Nephron (organoid): ENCODE measurements around the gene BMPR1B.

ENCODE experiments used
- H3K27ac Mint-ChIP-seq, 3 experiments: 2 replicates each; pipeline ENCODE4 v1.8.0; 2020; ENCODE audit warnings: mixed read lengths in 3 of 3, mild to moderate bottlenecking in 2 of 3, moderate library complexity in 1 of 3
- H3K27me3 Mint-ChIP-seq: 2 replicates; pipeline ENCODE4 v1.8.0; 2021; ENCODE audit warnings: low read depth, mild to moderate bottlenecking, moderate library complexity, mixed read lengths
- H3K36me3 Mint-ChIP-seq: 2 replicates; pipeline ENCODE4 v1.8.0; 2020; ENCODE audit warnings: low read depth, mixed read lengths
- H3K4me1 Mint-ChIP-seq: 2 replicates; pipeline ENCODE4 v1.8.0; 2020; ENCODE audit warnings: mixed read lengths
- H3K4me3 Mint-ChIP-seq, 3 experiments: 2 replicates each; pipeline ENCODE4 v1.8.0; 2020; ENCODE audit warnings: mild to moderate bottlenecking in 3 of 3, mixed read lengths in 3 of 3, moderate library complexity in 2 of 3
- H3K9me3 Mint-ChIP-seq: 2 replicates; pipeline ENCODE4 v1.8.0; 2020; ENCODE audit warnings: mixed read lengths
- TF ChIP-seq, protein P1 (sequence below), 3 experiments: fragments of 200-600 bp; sonication (generic); IDR thresholded peaks; one replicate each; pipeline ENCODE4 v1.5.0; 2021; ENCODE audit warnings: antibody characterized with exemption in 3 of 3; ENCODE audit not compliant: unreplicated experiment in 3 of 3

BMPR1B gene

DNA sequence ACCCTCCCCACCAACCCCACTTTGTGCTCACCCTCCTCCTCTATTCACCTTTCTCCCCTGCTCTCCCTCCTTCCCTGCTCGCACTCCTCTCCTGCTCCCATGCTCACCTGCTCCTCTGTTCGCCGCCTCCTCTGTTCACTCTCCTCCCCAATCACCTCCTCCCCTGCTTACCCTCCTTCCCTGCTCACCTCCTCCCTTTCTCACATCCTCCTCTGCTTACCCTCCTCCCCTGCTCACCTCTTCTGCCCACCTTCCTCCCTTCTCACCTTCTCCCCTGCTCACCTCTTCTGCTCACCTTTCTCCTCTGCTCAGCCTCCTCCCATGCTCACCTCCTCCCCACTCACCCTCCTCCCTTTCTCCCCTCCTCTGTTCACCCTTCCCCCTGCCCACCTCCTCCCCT lies 433.8 kb downstream of the BMPR1B start:
- H3K27me3 Mint-ChIP-seq = peaks cover 4% of the 10 kb centered on the region
- H3K4me3 Mint-ChIP-seq = no peak overlapping the region
- H3K36me3 Mint-ChIP-seq = peaks cover 52% of the 10 kb centered on the region
- H3K4me1 Mint-ChIP-seq = peaks cover 19% of the 10 kb centered on the region
- H3K9me3 Mint-ChIP-seq = no peaks in the 10 kb centered on the region
- TF ChIP-seq, protein P1, sequence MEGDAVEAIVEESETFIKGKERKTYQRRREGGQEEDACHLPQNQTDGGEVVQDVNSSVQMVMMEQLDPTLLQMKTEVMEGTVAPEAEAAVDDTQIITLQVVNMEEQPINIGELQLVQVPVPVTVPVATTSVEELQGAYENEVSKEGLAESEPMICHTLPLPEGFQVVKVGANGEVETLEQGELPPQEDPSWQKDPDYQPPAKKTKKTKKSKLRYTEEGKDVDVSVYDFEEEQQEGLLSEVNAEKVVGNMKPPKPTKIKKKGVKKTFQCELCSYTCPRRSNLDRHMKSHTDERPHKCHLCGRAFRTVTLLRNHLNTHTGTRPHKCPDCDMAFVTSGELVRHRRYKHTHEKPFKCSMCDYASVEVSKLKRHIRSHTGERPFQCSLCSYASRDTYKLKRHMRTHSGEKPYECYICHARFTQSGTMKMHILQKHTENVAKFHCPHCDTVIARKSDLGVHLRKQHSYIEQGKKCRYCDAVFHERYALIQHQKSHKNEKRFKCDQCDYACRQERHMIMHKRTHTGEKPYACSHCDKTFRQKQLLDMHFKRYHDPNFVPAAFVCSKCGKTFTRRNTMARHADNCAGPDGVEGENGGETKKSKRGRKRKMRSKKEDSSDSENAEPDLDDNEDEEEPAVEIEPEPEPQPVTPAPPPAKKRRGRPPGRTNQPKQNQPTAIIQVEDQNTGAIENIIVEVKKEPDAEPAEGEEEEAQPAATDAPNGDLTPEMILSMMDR (IDR thresholded peaks at IDR 0.05; ENCODE audit: unreplicated experiment in 3 of 3) = no peak
- H3K27ac Mint-ChIP-seq = peak overlapping the region in 2 of 3 experiments; percentile 10 to 66

DNA sequence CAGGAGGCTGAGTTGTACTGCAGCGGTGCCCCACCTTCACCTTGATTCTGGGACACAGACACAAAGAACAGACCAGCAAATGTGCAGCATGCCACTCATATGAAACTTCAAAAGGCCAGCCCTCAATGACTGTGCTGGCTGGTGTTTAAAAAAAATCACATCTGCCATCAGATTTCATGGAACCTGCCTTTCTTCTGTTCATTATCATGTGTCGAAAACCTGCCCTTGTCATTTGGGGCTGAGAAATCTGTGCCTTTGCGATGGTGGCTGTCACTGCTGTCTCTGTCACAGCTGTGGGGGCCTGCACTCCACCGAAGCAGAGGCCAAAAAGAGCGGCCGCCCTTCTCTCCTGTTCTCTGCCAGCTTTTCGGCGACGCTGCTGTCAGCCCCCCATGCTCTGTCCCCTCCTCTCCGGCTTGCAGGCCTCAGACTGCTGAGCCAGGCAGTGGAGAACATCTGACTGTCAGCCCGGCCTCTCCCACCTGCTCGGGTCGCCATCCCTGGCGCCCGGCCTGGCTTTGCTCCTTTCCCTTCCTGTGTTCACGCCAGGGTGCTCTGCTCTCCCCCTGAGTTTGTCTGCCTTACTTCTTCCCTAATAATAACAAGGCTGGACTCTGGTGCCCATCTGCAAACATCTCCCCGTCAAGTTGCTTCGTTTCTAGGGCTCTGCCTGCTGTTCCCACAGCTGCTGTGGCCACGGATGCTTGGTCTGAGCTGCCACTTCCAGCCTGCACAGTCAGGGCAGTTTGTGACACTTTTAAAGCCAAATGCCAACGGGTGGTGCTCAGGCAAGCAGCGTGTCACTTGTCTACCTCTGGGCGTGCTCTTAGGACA lies 435.9 kb downstream of the BMPR1B start:
- no peak overlapping the region for H3K4me3 Mint-ChIP-seq
- H3K4me1 Mint-ChIP-seq = peaks cover 19% of the 10 kb centered on the region
- H3K27me3 Mint-ChIP-seq = peaks cover 4% of the 10 kb centered on the region
- H3K27ac Mint-ChIP-seq = peak overlapping the region; percentile 19 to 56 (median 25)
- no peaks in the 10 kb centered on the region for H3K9me3 Mint-ChIP-seq
- H3K36me3 Mint-ChIP-seq = peaks cover 52% of the 10 kb centered on the region
- TF ChIP-seq, protein P1 (IDR thresholded peaks at IDR 0.05; ENCODE audit: unreplicated experiment in 3 of 3) = no peak

DNA sequence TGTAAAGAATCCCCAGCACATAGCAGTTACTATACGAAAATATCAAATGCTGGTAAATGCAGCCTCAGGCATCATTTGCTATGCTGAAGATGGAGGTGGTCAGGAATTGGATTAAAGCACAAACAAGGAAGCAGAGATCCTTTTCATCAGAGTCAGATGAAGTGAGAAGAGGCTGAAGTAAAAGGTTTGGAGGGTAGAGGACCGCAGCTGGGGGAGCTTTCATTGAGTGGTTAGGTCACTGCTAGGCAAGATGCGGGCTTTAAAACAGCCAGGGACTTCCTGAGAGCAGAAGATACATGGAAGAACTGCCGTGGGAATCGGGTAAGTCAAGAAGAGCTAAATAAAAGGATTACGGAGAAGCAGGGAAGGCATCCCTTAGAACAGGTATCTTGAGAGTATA lies 439.6 kb downstream of the BMPR1B start:
- no peak overlapping the region for H3K27ac Mint-ChIP-seq
- no peaks in the 10 kb centered on the region for H3K27me3 Mint-ChIP-seq
- H3K36me3 Mint-ChIP-seq = peaks cover 58% of the 10 kb centered on the region
- TF ChIP-seq, protein P1 (IDR thresholded peaks at IDR 0.05; ENCODE audit: unreplicated experiment in 3 of 3) = no peak
- no peaks in the 10 kb centered on the region for H3K9me3 Mint-ChIP-seq
- H3K4me3 Mint-ChIP-seq = no peak overlapping the region
- peaks cover 12% of the 10 kb centered on the region for H3K4me1 Mint-ChIP-seq

DNA sequence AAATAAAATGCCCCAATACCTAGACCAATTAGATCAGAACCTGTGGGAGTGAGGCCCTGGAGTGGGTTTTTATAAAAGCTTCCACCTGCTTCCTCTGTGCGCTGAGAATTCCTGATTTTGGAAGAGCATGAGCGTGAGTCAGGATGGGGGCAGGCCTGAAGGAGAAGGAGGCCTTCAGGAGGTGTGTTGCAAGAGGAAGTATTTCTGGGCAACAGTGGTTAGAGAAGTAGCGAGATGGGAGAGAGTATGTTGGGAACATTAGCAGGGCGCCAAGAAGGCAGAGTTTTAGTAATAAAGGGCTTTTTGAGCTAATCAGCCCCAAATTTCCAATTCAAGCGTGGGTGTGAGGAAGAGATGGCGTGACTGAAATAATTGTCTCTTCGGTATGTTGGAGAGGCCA lies 441.2 kb downstream of the BMPR1B start:
- peaks cover 2% of the 10 kb centered on the region for H3K4me1 Mint-ChIP-seq
- H3K9me3 Mint-ChIP-seq = no peaks in the 10 kb centered on the region
- peaks cover 60% of the 10 kb centered on the region for H3K36me3 Mint-ChIP-seq
- H3K4me3 Mint-ChIP-seq = no peak overlapping the region
- TF ChIP-seq, protein P1 (IDR thresholded peaks at IDR 0.05; ENCODE audit: unreplicated experiment in 3 of 3) = no peak
- no peak overlapping the region for H3K27ac Mint-ChIP-seq
- H3K27me3 Mint-ChIP-seq = no peaks in the 10 kb centered on the region

DNA sequence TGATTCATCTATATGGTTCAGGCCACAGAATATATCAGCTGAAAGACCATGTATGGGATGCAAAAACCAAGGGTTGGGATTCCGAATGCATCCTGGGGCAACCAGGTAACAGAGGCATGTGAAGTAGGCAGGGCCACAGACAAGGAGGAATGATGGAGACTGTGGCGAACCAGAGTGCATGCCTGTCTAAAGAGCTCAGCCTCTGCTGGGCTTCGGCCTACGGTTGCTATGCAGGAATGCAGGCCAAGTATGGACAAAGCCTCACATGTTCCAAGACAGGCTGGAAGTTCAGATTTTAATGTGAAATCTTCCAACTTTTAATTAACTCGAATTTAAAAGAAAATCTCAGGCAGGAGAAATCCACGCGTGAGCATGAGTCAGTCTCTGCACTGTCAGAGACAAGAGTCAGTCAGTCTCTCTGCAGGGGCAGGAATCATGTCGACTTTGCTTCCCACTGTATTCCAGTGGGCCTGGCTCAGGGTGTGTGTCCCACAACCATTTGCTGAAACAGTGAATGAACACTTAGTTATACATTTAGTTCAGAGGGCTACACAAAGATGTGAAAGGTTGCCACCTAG lies 446.6 kb downstream of the BMPR1B start:
- Mint-ChIP-seq H3K27me3 (no peaks in the 10 kb centered on the region), H3K36me3 (peaks cover 44% of the 10 kb centered on the region), H3K27ac (no peak overlapping the region), H3K9me3 (no peaks in the 10 kb centered on the region), H3K4me1 (no peaks in the 10 kb centered on the region), H3K4me3 (no peak overlapping the region)
- TF ChIP-seq, protein P1 (IDR thresholded peaks at IDR 0.05; ENCODE audit: unreplicated experiment in 3 of 3) = no peak
